LNCaP clone FGC (cell line): ENCODE measurements around the gene SYT12.

Experiments
- DNase-seq: peaks from one replicate; pipeline ENCODE4 v3.0.0-alpha.2; 2011; ENCODE audit warnings: low read depth
- H3K4me3 ChIP-seq: 2 replicates; pipeline ENCODE4 v1.5.1; 2011; ENCODE audit warnings: mild to moderate bottlenecking, low read depth, low read length, control low read depth
- CTCF ChIP-seq: IDR thresholded peaks from 2 replicates; pipeline ENCODE4 v1.5.1; 2012; ENCODE audit warnings: mild to moderate bottlenecking; ENCODE audit not compliant: control insufficient read depth, insufficient read depth; ENCODE audit errors: extremely low read depth

The SYT12 gene

GRCh38 chr11:67099831-67100324 is 76.9 kb downstream of the SYT12 start:
- no peak for DNase-seq
- no peak overlapping the region for H3K4me3 ChIP-seq
- no peak for TF ChIP-seq CTCF
